KMS-11 (cell line): Measurements from ENCODE around the gene DDAH1.

ENCODE experiments used
- H2AFZ ChIP-seq: fragments of 200-600 bp; sonication (generic); 2 replicates; pipeline ENCODE4 v1.6.1; 2016; ENCODE audit warnings: antibody characterized with exemption, mixed run types, low read depth
- H3K27ac ChIP-seq: fragments of 200-600 bp; sonication (generic); 2 replicates; pipeline ENCODE4 v1.6.1; 2016; ENCODE audit warnings: mild to moderate bottlenecking, mixed run types
- H3K27me3 ChIP-seq: fragments of 200-600 bp; sonication (generic); 2 replicates; pipeline ENCODE4 v1.6.1; 2017; ENCODE audit warnings: mild to moderate bottlenecking, low read depth, mixed run types, moderate library complexity; ENCODE audit not compliant: insufficient read depth
- H3K36me3 ChIP-seq: fragments of 200-600 bp; sonication (generic); 2 replicates; pipeline ENCODE4 v1.6.1; 2017; ENCODE audit warnings: mild to moderate bottlenecking, mixed run types; ENCODE audit not compliant: insufficient read depth
- H3K4me1 ChIP-seq: fragments of 200-600 bp; sonication (generic); 2 replicates; pipeline ENCODE4 v1.6.1; 2016; ENCODE audit warnings: mild to moderate bottlenecking, low read depth, mixed run types; ENCODE audit not compliant: poor library complexity, severe bottlenecking
- H3K4me2 ChIP-seq: fragments of 200-600 bp; sonication (generic); 2 replicates; pipeline ENCODE4 v1.7.0; 2016; ENCODE audit warnings: mild to moderate bottlenecking, mixed run types
- H3K4me3 ChIP-seq: fragments of 200-600 bp; sonication (generic); IDR thresholded peaks from 2 replicates; pipeline ENCODE4 v1.6.1; 2017; ENCODE audit warnings: low read depth, low read length, mixed read lengths; ENCODE audit not compliant: insufficient read depth
- H3K79me2 ChIP-seq: fragments of 200-600 bp; sonication (generic); 2 replicates; pipeline ENCODE4 v1.6.1; 2016; ENCODE audit warnings: low read depth, mixed run types; ENCODE audit not compliant: insufficient read depth
- H3K9ac ChIP-seq: fragments of 200-600 bp; sonication (generic); 2 replicates; pipeline ENCODE4 v1.6.1; 2016; ENCODE audit warnings: mild to moderate bottlenecking, mixed run types
- H4K20me1 ChIP-seq: fragments of 200-600 bp; sonication (generic); 2 replicates; pipeline ENCODE4 v1.6.1; 2016; ENCODE audit warnings: mild to moderate bottlenecking, mixed run types; ENCODE audit not compliant: insufficient read depth
- CTCF ChIP-seq: fragments of 200-600 bp; sonication (generic); conservative IDR thresholded peaks from 2 replicates; pipeline ENCODE4 v1.6.1; 2017; ENCODE audit warnings: low read depth, mild to moderate bottlenecking, antibody characterized with exemption, low read length, moderate library complexity, mixed read lengths

Gene DDAH1

DNA sequence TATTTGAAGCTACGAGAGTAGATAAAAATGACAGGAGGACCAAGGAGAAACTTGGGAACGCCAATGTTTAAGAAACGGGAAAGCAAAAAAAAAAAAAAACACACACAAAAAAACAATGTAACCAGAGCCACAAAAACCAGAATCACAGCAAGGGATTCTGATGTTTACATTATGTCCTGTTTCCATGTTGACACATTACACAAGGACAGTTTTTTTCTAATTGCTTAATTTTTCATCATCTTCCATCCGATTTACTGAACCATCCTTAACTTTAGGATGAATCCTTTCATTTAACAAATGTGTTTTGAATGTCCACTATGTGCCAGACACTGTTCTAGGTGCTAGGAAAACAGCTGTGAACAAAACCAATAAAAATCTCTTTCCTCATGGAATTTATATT is 187.2 kb downstream of the DDAH1 start:
- H3K4me1 ChIP-seq: peaks cover 16% of the 10 kb centered on the region
- no peak overlapping the region for H3K27ac ChIP-seq
- no peak overlapping the region for H2AFZ ChIP-seq
- no peaks in the 10 kb centered on the region for H3K27me3 ChIP-seq
- H3K79me2 ChIP-seq: peaks cover 19% of the 10 kb centered on the region
- no peak for TF ChIP-seq CTCF
- H3K9ac ChIP-seq: no peak overlapping the region
- H3K36me3 ChIP-seq: no peaks in the 10 kb centered on the region
- no peaks in the 10 kb centered on the region for H4K20me1 ChIP-seq
- H3K4me2 ChIP-seq: no peak overlapping the region
- no peak overlapping the region for H3K4me3 ChIP-seq

GRCh38 chr1:85276978-85277639 is 187.8 kb downstream of the DDAH1 start:
- peak overlapping the region; percentile 60 for H2AFZ ChIP-seq
- H4K20me1 ChIP-seq: no peaks in the 10 kb centered on the region
- H3K27ac ChIP-seq: no peak overlapping the region
- H3K4me2 ChIP-seq: peak overlapping the region; percentile 69
- no peak for TF ChIP-seq CTCF
- no peaks in the 10 kb centered on the region for H3K27me3 ChIP-seq
- H3K9ac ChIP-seq: no peak overlapping the region
- H3K79me2 ChIP-seq: peaks cover 19% of the 10 kb centered on the region
- H3K36me3 ChIP-seq: no peaks in the 10 kb centered on the region
- H3K4me1 ChIP-seq: peaks cover 16% of the 10 kb centered on the region
- H3K4me3 ChIP-seq: no peak overlapping the region

DNA sequence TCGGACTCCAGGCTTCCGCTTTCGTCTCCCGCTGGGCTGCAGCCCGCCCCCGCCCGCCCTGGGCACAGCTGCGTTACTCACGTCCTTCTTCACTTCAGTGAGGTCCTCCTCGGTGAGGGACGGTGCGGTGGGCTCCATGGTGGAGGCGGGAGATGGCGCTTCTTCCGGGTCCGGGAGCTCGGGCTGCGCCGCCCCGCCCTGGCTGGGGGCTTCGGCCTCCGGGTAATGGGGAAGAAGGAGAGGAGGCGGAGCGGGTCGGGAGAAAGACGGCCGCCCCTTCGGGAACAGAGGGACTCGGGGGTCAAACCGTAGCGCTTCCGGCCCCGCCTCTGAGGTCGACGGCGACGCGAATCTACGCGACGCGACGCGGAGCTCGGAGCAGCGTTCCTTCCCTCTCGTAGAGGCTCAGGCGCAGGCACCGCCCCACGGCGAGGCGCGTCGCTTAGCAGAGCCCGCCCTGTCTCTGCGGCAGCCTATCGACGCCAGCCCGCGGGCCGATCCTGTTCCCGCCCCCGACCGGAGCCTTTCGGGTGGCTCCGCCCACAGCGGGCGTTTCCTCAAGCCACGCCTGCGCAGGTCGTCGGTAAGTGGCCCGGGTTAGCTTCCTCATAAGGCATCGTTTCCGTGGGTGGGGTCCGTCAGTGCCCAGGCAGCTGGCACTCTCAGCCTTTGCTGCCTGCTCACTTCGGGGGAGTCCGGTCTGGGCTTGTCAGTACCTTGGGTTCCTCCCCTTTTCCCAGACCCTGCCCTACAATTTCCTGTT is 188.6 kb downstream of the DDAH1 start, which contains the start of gene BCL10:
Gene BCL10, minus strand, starts transcription at position 418 of the 763 bp plus-strand sequence. Its CDS starts 280 bp downstream, at position 138.
- H3K4me2 ChIP-seq: peak within 1 kb of the TSS; percentile 69
- no peaks in the 10 kb centered on the region for H4K20me1 ChIP-seq
- peak within 1 kb of the TSS; percentile 75; the same call in 1 of the 2 replicates for H3K9ac ChIP-seq
- H3K4me3 ChIP-seq: no peak within 1 kb of the TSS
- H3K36me3 ChIP-seq: no peaks in the 10 kb centered on the region
- H3K27me3 ChIP-seq: no peaks in the 10 kb centered on the region
- H3K27ac ChIP-seq: peak within 1 kb of the TSS; percentile 55; the same call in 1 of the 2 replicates
- H2AFZ ChIP-seq: peak within 1 kb of the TSS; percentile 61
- H3K79me2 ChIP-seq: peaks cover 19% of the 10 kb centered on the region
- H3K4me1 ChIP-seq: peaks cover 16% of the 10 kb centered on the region
- TF ChIP-seq CTCF: no peak

DNA sequence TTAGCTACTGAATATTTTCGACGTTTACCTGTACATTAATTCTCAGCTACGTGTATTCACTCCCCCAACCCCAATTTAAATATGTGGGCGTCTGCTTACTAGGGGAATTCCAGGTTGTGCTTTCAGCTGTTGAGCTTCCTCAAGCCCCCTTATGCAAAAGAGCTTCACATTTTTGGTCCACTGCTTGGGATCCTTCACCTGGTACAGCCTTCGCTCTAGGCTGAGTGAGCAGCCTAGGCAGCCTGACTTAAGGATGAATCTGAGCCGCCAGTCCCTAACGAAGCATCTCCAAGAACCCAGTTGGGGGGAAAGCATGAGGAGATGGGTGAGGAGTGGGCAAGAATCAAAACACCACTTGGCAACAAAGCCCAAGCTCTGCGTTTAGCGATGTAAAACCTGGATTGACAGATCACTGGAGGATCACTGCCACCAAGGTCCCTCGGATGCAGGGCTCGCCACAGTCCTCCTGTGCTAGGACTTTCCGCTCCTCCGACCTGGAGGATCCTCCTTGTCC is 189.2 kb downstream of the DDAH1 start:
- peak overlapping the region; percentile 61 for H2AFZ ChIP-seq

More for the DNA sequence above, 189.2 kb downstream of the DDAH1 start:
- no peak for TF ChIP-seq CTCF
- H3K4me2 ChIP-seq: peak overlapping the region; percentile 61
- peaks cover 16% of the 10 kb centered on the region for H3K4me1 ChIP-seq
- peaks cover 19% of the 10 kb centered on the region for H3K79me2 ChIP-seq
- no peaks in the 10 kb centered on the region for H4K20me1 ChIP-seq
- no peak overlapping the region for H3K4me3 ChIP-seq
- no peaks in the 10 kb centered on the region for H3K27me3 ChIP-seq
- H3K36me3 ChIP-seq: no peaks in the 10 kb centered on the region
- peak overlapping the region; percentile 75; the same call in 1 of the 2 replicates for H3K9ac ChIP-seq
- peak overlapping the region; percentile 55; the same call in 1 of the 2 replicates for H3K27ac ChIP-seq
